Measurements from ENCODE around the gene HPRT1. TPM values are rescaled to one million over a fixed set of nuclear protein-coding genes. Genes with fewer than 3 reads are reported as not detected.

Gene HPRT1
- 20.6 and 24.0 TPM in 2 replicates for total RNA-seq (2014; rRNA removed; shearing (Covaris generic))

GRCh38 chrX:134460005-134460861 lies at the start of gene HPRT1:
Gene HPRT1 (plus strand): TSS chrX:134460165. CDS start chrX:134460312, 147 bp downstream.
- Histone ChIP-seq H3K4me1 (no peaks in the 10 kb centered on the region), H3K27me3 (no peaks in the 10 kb centered on the region), H3K9me3 (replicated peaks) (no peaks in the 10 kb centered on the region), H3K27ac (peak within 1 kb of the TSS; percentile 56), H3K4me3 (peak within 1 kb of the TSS; percentile 84), H3K36me3 (no peaks in the 10 kb centered on the region)
- DNase-seq = peak; percentile 80 to 82

- no peaks in the 10 kb centered on the region for H3K9me3 ChIP-seq (replicated peaks)
- peaks cover 18% of the 10 kb centered on the region for H3K36me3 ChIP-seq
Measured at GRCh38 chrX:134416087-134416486, 43.9 kb upstream of the HPRT1 start.

GRCh38 chrX:134418317-134419113 lies 41.5 kb upstream of the HPRT1 start:
- H3K27me3 ChIP-seq = no peaks in the 10 kb centered on the region
- DNase-seq = no peak
- H3K36me3 ChIP-seq = peaks cover 18% of the 10 kb centered on the region
- H3K4me1 ChIP-seq = no peaks in the 10 kb centered on the region
- H3K4me3 ChIP-seq = no peak overlapping the region
- no peak overlapping the region for H3K27ac ChIP-seq
- no peaks in the 10 kb centered on the region for H3K9me3 ChIP-seq (replicated peaks)

More at GRCh38 chrX:134416087-134416486, 43.9 kb upstream of the HPRT1 start:
- no peak for DNase-seq
- H3K4me1 ChIP-seq = no peaks in the 10 kb centered on the region
- no peaks in the 10 kb centered on the region for H3K27me3 ChIP-seq
- H3K4me3 ChIP-seq = no peak overlapping the region
- no peak overlapping the region for H3K27ac ChIP-seq

- H3K27me3 ChIP-seq = no peaks in the 10 kb centered on the region
- no peaks in the 10 kb centered on the region for H3K9me3 ChIP-seq (replicated peaks)
- DNase-seq = no peak
- peaks cover 15% of the 10 kb centered on the region for H3K36me3 ChIP-seq
- no peak overlapping the region for H3K4me3 ChIP-seq
- no peaks in the 10 kb centered on the region for H3K4me1 ChIP-seq
- H3K27ac ChIP-seq = no peak overlapping the region
Measured at GRCh38 chrX:134419784-134420183, 40.2 kb upstream of the HPRT1 start.

GRCh38 chrX:134423606-134424005 lies 36.4 kb upstream of the HPRT1 start:
- Histone ChIP-seq H3K36me3 (no peaks in the 10 kb centered on the region), H3K4me3 (no peak overlapping the region), H3K27me3 (no peaks in the 10 kb centered on the region), H3K27ac (no peak overlapping the region), H3K9me3 (replicated peaks) (no peaks in the 10 kb centered on the region), H3K4me1 (no peaks in the 10 kb centered on the region)
- peak in 1 of 2 experiments; percentile 27 for DNase-seq

- Histone ChIP-seq H3K36me3 (peaks cover 4% of the 10 kb centered on the region), H3K27me3 (no peaks in the 10 kb centered on the region)
Measured at GRCh38 chrX:134426281-134426680, 33.7 kb upstream of the HPRT1 start.

GRCh38 chrX:134431894-134432293 lies 28.1 kb upstream of the HPRT1 start:
- Histone ChIP-seq H3K4me3 (no peak overlapping the region), H3K4me1 (no peaks in the 10 kb centered on the region), H3K27ac (no peak overlapping the region), H3K27me3 (no peaks in the 10 kb centered on the region), H3K9me3 (replicated peaks) (no peaks in the 10 kb centered on the region), H3K36me3 (peaks cover 4% of the 10 kb centered on the region)
- no peak for DNase-seq

More at GRCh38 chrX:134426281-134426680, 33.7 kb upstream of the HPRT1 start:
- H3K9me3 ChIP-seq (replicated peaks) = no peaks in the 10 kb centered on the region
- no peak overlapping the region for H3K4me3 ChIP-seq
- DNase-seq = no peak
- H3K27ac ChIP-seq = no peak overlapping the region
- no peaks in the 10 kb centered on the region for H3K4me1 ChIP-seq

- H3K9me3 ChIP-seq (replicated peaks) = no peaks in the 10 kb centered on the region
- H3K4me3 ChIP-seq = no peak overlapping the region
- no peak for DNase-seq
- no peaks in the 10 kb centered on the region for H3K36me3 ChIP-seq
- no peak overlapping the region for H3K27ac ChIP-seq
- no peaks in the 10 kb centered on the region for H3K4me1 ChIP-seq
- no peaks in the 10 kb centered on the region for H3K27me3 ChIP-seq
Measured at GRCh38 chrX:134435894-134436293, 24.1 kb upstream of the HPRT1 start.

GRCh38 chrX:134443020-134443419 lies 16.9 kb upstream of the HPRT1 start:
- H3K4me3 ChIP-seq = no peak overlapping the region
- H3K9me3 ChIP-seq (replicated peaks) = no peaks in the 10 kb centered on the region
- no peaks in the 10 kb centered on the region for H3K36me3 ChIP-seq
- H3K27me3 ChIP-seq = no peaks in the 10 kb centered on the region
- no peaks in the 10 kb centered on the region for H3K4me1 ChIP-seq
- DNase-seq = no peak
- H3K27ac ChIP-seq = no peak overlapping the region

GRCh38 chrX:134443461-134443860 lies 16.5 kb upstream of the HPRT1 start:
- H3K36me3 ChIP-seq = no peaks in the 10 kb centered on the region
- no peak overlapping the region for H3K27ac ChIP-seq
- no peaks in the 10 kb centered on the region for H3K4me1 ChIP-seq
- DNase-seq = no peak
- no peaks in the 10 kb centered on the region for H3K27me3 ChIP-seq
- no peak overlapping the region for H3K4me3 ChIP-seq
- H3K9me3 ChIP-seq (replicated peaks) = no peaks in the 10 kb centered on the region

- H3K4me3 ChIP-seq = no peak overlapping the region
- H3K9me3 ChIP-seq (replicated peaks) = no peaks in the 10 kb centered on the region
- no peaks in the 10 kb centered on the region for H3K4me1 ChIP-seq
- no peaks in the 10 kb centered on the region for H3K27me3 ChIP-seq
- DNase-seq = no peak
- H3K27ac ChIP-seq = no peak overlapping the region
- no peaks in the 10 kb centered on the region for H3K36me3 ChIP-seq
Measured at GRCh38 chrX:134444681-134445080, 15.3 kb upstream of the HPRT1 start.

- Histone ChIP-seq H3K36me3 (no peaks in the 10 kb centered on the region), H3K4me1 (no peaks in the 10 kb centered on the region), H3K27me3 (no peaks in the 10 kb centered on the region), H3K9me3 (replicated peaks) (no peaks in the 10 kb centered on the region), H3K4me3 (no peak overlapping the region), H3K27ac (no peak overlapping the region)
- no peak for DNase-seq
Measured at GRCh38 chrX:134452596-134452995, 7.4 kb upstream of the HPRT1 start.

GRCh38 chrX:134453631-134454030 lies 6.3 kb upstream of the HPRT1 start:
- no peak for DNase-seq
- Histone ChIP-seq H3K4me1 (no peaks in the 10 kb centered on the region), H3K27ac (no peak overlapping the region), H3K9me3 (replicated peaks) (no peaks in the 10 kb centered on the region), H3K36me3 (no peaks in the 10 kb centered on the region), H3K27me3 (no peaks in the 10 kb centered on the region), H3K4me3 (no peak overlapping the region)

GRCh38 chrX:134454506-134454905 lies 5.5 kb upstream of the HPRT1 start:
- H3K4me3 ChIP-seq = no peak overlapping the region
- H3K9me3 ChIP-seq (replicated peaks) = no peaks in the 10 kb centered on the region
- H3K4me1 ChIP-seq = no peaks in the 10 kb centered on the region
- DNase-seq = no peak
- no peaks in the 10 kb centered on the region for H3K36me3 ChIP-seq
- H3K27me3 ChIP-seq = no peaks in the 10 kb centered on the region
- no peak overlapping the region for H3K27ac ChIP-seq

GRCh38 chrX:134457708-134458107 lies 2.3 kb upstream of the HPRT1 start:
- Histone ChIP-seq H3K4me1 (no peaks in the 10 kb centered on the region), H3K27me3 (no peaks in the 10 kb centered on the region), H3K27ac (no peak overlapping the region), H3K4me3 (no peak overlapping the region), H3K36me3 (no peaks in the 10 kb centered on the region), H3K9me3 (replicated peaks) (no peaks in the 10 kb centered on the region)
- no peak for DNase-seq
